ENCODE measurements around the gene TRIM45.
"Not testable (repeated sequence)": the region's sequence is repeated elsewhere in the genome, so short reads cannot be mapped to it uniquely, and the experiment has no call there.

The TRIM45 gene

GRCh38 chr1:117128323-117129079, 7.0 kb upstream of the TRIM45 start:
- DNase-seq = no peak

DNA sequence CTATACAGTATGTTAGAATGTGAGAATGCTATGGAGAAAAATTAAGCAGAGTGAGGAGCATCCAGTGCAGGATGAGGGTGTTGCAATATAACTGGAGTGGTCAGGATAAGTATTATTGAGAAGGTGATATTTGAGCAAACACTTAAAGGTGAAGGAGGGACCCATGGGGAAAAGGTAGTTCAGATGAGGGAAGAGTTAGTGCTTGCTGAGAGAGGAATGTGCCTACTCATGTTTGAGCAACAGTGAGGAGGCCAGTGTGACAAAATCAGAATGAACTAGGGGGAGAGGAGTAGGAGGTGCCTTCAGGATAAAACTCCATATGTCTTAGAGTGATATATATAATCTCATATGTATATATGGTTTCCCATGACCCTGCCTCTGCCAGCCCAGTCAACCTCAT, 6.2 kb upstream of the TRIM45 start:
- DNase-seq = no peak

- no peak for DNase-seq
Measured at GRCh38 chr1:117124661-117125060, 3.1 kb upstream of the TRIM45 start.

GRCh38 chr1:117123274-117123673, 1.7 kb upstream of the TRIM45 start:
- no peak for DNase-seq

GRCh38 chr1:117122330-117123025, 929 bp upstream of the TRIM45 start:
- no peak for DNase-seq

DNA sequence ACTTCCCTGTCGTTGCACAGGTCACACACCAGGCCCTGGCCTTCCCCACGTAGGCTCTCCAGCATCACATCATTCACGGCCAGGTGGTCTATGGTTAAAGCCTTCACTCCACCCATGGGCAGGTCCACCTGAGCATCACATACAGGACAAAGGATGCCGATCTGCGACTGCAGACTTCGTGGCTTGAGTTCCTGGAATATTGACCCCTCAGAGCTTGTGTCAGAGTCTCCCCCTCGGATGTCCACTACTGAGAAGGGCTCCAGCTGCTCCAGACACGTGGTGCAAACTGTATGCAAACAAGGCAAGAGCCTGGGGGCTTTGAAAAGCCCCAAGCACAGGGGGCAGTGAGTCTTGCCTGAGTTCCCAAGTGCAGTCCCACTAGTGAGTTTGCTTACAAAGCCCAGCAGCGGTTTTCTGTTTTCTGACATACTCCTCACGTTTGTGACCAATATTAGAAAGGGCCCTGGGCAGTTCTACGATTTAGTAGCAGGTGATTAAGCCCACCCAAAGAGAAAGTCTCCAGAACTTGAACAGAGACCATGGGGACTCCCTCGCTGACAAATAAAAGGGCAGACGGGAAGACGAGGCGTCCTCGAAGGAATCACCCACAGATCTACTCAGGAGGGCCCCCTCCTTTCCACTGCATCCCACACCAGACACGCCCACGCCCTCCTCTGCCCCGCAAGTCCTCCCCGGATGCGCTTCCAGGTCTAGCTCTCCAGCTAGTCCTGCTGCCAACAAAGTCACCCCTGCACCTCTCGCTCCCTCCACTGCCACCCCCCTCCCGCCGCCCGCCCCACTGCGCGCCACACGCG, 568 bp downstream of the TRIM45 start:
- DNase-seq = no peak

DNA sequence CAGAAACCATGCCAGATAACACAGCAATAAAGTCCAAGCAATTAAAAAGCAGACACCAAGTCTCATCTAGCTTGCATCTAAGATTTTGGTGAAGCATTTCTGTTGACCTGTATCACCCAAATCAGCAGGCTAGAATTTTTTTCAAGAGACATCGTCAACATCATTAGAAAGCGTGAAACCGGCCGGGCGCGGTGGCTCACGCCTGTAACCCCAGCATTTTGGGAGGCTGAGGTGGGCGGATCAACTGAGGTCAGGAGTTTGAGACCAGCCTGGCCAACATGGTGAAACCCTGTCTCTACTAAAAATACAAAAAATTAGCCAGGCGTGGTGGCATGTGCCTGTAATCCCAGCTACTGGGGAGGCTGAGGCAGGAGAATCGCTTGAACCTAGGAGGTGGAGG, 2.4 kb downstream of the TRIM45 start:
- DNase-seq = not testable (repeated sequence)

DNA sequence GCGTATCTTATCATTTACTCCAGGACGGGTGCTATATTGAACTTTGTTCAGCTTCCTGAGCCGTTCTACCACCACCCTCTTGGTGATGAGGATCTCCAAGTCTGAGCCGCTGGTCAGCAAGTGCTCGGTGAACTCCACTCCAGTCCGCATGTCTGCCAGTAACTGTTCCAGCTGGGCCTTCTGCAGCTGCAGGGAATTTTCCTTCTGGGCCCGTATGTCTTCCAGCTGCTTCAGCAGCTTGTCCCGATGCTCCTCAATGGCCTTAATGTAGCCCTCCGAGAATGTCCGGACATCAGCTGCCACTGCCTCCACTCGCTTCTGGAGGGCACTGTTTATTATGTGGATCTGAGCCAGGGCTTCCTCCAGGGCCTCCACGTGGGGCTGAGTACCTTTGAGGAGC, 3.4 kb downstream of the TRIM45 start:
- no peak for DNase-seq

DNA sequence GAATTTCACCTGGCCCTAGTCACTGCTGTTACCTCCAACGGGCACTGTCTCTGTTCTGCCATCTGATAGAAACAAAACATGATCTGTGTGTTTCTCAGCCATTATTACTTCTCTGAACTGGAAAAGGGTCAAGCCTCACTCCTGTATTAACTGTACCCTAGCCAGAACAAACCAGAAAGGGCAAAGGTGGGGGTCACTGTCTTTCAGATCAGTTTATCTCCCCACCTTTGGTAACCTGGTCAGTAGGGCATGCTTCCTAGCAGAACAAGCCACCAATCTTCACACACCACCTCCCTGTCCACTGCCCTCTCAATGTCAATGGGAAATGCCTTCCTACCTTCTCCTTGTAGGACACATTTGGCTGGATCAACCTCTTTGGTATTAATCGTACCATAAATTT, 3.9 kb downstream of the TRIM45 start:
- no peak for DNase-seq

DNA sequence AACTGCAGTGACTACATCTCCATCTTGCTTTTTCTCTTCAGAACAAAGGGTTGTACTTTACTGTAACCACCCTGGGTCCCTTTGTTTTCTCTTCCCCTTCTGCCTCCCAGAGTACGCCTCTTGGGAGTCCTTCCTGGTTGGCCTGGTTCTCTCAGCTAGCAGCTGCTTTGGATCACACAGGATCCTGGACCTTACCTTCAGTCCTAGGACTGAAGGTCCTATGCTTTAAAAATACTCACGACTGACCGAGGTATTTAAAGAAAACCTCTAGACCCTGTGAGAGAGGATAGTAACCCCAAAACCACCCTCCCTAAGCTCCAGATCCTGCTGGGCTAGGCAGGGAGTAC, 4.8 kb downstream of the TRIM45 start:
- no peak for DNase-seq

DNA sequence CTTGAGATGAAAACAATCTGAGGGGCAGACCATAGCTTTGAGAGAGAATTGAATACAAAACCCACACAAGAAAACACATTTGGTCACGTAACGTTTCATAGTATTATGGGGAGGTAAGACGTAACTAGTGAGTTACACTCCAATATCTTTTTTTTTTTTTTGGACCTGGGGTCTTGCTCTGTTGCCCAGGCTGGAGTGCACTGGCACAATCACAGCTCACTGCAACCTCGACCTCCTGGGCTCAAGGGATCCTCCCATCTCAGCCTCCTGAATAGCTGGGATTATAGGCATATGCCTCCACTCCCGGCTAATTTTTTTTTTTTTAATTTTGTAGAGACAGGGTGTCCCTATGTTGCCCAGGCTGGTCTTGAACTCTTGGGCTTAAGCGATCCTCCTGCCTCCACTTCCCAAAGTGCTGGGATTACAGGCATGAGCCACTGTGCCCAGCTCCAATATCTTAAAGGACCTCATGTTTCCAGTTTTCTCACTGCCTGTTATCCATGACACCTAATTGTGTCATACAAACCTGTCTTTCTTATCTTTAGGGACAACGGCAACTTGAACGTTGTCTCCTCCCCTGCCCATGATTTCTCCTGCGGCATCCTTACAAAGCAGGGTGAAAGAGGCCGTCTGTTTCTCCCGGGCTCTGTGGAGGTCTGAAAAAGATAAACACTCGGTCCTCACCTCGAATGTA, 5.3 kb downstream of the TRIM45 start:
- DNase-seq = no peak

GRCh38 chr1:117114877-117115276, 6.7 kb downstream of the TRIM45 start:
- no peak for DNase-seq

- DNase-seq = no peak
Measured at GRCh38 chr1:117113199-117113598, 8.3 kb downstream of the TRIM45 start.

- no peak for DNase-seq
Measured at GRCh38 chr1:117112047-117112717, 9.4 kb downstream of the TRIM45 start.

DNA sequence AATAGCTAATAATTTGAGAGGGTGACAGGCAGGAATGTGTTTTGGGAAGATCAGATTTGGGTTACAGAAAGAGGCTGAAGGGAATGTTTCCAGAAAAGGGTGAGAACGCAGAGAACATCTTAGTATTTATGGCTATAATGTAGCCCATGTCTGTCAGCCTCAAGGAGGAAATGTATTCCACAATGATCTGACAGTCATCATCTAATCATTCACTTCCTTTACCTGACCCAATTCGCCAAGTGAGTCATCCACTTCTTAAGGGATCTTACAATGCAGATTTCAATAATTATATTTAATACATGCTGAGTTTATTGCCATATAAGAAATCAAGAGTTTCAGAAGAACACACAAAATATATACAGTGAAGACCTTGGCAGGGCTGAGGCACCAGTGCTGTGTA, 10.8 kb downstream of the TRIM45 start:
- no peak for DNase-seq

DNA sequence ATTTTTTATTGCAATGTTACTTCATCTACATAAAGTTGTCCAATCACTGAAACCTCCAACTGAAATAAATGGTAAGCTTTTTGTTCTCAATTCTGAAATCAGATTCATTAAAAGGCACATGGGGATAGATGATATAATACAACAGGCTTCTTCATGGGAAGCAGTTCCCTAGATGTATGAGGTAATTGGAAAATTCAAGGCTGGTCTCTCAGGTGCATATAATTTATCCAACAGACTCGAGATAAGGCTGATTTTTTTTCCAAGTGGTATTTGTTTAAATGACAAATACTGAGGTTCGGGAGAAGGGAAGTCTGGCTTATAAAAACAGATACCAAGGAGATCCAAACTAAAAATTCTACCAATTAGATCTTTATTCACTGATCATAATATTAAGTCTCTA, 14.2 kb downstream of the TRIM45 start:
- no peak for DNase-seq

GRCh38 chr1:117106478-117106877, 15.1 kb downstream of the TRIM45 start:
- DNase-seq = peak; percentile 16

- no peak for DNase-seq
Measured at GRCh38 chr1:117105722-117106121, 15.8 kb downstream of the TRIM45 start.

- no peak for DNase-seq
Measured at GRCh38 chr1:117104986-117105385, 16.6 kb downstream of the TRIM45 start.

GRCh38 chr1:117101858-117102257, 19.7 kb downstream of the TRIM45 start:
- DNase-seq = not testable (repeated sequence)

GRCh38 chr1:117101334-117101733, 20.2 kb downstream of the TRIM45 start:
- no peak for DNase-seq

- DNase-seq = no peak
Measured at GRCh38 chr1:117098287-117098890, 23.2 kb downstream of the TRIM45 start.

Measured in activated CD4-positive, alpha-beta T cell treated with anti-CD3 and anti-CD28 coated beads for 48 hours (primary cell).